ENCODE data around the gene MCIDAS. TPM values are rescaled to one million over a fixed set of nuclear protein-coding genes. Genes with fewer than 3 reads are reported as not detected.

The MCIDAS gene
- total RNA-seq, 1 experiment from 2014 or later, result 4.9 TPM

DNA sequence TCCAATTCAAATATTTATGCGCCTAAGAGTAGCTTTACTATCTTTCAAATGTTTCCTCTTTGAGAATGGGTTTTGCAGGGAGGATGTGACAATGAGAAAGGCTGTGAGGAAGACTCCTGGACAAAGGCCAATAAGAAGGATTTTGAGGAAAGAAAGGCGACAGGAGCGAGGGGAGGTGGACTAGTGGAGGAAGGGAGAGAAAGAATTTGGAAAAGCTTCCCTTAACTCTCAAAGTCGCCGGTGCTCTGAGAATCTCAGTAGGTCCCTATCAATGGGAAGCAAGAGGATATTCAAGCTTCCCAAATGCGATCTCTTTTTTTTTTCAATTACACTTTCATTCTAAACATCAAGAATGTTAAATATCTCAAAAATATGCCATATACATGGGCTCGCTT lies 51.3 kb downstream of the MCIDAS start:
- intact Hi-C loops (cut with micrococcal nuclease; ENCODE audit: unreplicated experiment), result loop anchor here (5.0 to 10.0 kb wide), 3 partner anchors 42 to 759 kb away; partner anchors contain the start of genes DHX29 and MTREX
- no peak for DNase-seq
- CTCF ChIA-PET, result interaction anchor here (1.1 to 1.6 kb wide), 2 partner anchors 12 to 71 kb away, joined by 3 to 11 read pairs; no protein-coding TSS in a partner anchor
- no TSS peak for BruUV-seq (replicated peaks)
- Mint-ChIP-seq H3K9me3 (ENCODE audit: low read depth, unreplicated experiment) (no peaks in the 10 kb centered on the region), H3K27ac (ENCODE audit: unreplicated experiment) (no peak overlapping the region), H3K27me3 (ENCODE audit: unreplicated experiment) (peaks cover 9% of the 10 kb centered on the region), H3K36me3 (ENCODE audit: insufficient read depth, unreplicated experiment) (peaks cover 18% of the 10 kb centered on the region), H3K4me3 (ENCODE audit: low read depth, unreplicated experiment) (peak overlapping the region; percentile 72), H3K4me1 (ENCODE audit: low read depth, unreplicated experiment) (peaks cover 22% of the 10 kb centered on the region)
- TF ChIP-seq, protein P1, sequence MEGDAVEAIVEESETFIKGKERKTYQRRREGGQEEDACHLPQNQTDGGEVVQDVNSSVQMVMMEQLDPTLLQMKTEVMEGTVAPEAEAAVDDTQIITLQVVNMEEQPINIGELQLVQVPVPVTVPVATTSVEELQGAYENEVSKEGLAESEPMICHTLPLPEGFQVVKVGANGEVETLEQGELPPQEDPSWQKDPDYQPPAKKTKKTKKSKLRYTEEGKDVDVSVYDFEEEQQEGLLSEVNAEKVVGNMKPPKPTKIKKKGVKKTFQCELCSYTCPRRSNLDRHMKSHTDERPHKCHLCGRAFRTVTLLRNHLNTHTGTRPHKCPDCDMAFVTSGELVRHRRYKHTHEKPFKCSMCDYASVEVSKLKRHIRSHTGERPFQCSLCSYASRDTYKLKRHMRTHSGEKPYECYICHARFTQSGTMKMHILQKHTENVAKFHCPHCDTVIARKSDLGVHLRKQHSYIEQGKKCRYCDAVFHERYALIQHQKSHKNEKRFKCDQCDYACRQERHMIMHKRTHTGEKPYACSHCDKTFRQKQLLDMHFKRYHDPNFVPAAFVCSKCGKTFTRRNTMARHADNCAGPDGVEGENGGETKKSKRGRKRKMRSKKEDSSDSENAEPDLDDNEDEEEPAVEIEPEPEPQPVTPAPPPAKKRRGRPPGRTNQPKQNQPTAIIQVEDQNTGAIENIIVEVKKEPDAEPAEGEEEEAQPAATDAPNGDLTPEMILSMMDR (IDR thresholded peaks at IDR 0.05; ENCODE audit: unreplicated experiment), result no peak

DNA sequence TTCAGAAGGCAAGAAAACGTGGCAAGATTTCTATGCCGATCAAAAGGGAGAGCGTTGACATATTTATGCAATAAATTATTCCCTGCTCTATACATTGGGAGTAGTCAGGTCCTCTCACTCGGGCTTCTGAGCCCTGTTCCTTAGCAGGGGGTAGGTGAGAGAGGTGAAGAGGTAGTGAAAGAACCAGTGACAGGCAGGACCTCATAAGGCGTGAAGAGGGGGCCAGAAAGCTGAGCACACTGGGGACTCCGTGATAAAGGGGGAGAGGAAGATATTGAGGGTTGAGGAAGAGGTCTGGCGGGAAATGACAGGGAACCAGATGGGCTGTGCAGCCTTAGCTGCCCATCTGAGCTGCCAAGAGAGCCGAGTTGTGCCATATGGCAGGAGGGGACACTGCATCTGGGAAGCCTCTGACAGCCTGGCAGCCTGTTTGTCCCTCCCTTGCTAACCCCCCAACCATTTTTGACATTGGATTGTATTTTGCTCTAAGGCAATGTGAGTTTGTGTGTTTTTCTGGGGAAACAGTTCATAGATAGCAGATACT lies 53.4 kb downstream of the MCIDAS start:
- intact Hi-C loops (cut with micrococcal nuclease; ENCODE audit: unreplicated experiment), result loop anchor here (2.0 to 10.0 kb wide), 4 partner anchors 59 to 761 kb away; partner anchors contain the start of gene CCNO
- Mint-ChIP-seq H3K27me3 (ENCODE audit: unreplicated experiment) (peaks cover 9% of the 10 kb centered on the region), H3K36me3 (ENCODE audit: insufficient read depth, unreplicated experiment) (peaks cover 18% of the 10 kb centered on the region), H3K9me3 (ENCODE audit: low read depth, unreplicated experiment) (no peaks in the 10 kb centered on the region), H3K27ac (ENCODE audit: unreplicated experiment) (no peak overlapping the region), H3K4me3 (ENCODE audit: low read depth, unreplicated experiment) (peak overlapping the region; percentile 74), H3K4me1 (ENCODE audit: low read depth, unreplicated experiment) (peaks cover 22% of the 10 kb centered on the region)
- TF ChIP-seq, protein P1 (IDR thresholded peaks at IDR 0.05; ENCODE audit: unreplicated experiment), result no peak
- CTCF ChIA-PET, result interaction anchor here (0.7 kb wide), 1 partner anchor 12 kb away, joined by 5 read pairs; no protein-coding TSS in a partner anchor
- no peak for DNase-seq
- no TSS peak for BruUV-seq (replicated peaks)

- Mint-ChIP-seq H3K36me3 (ENCODE audit: insufficient read depth, unreplicated experiment) (peaks cover 18% of the 10 kb centered on the region), H3K4me3 (ENCODE audit: low read depth, unreplicated experiment) (peak within 1 kb of the TSS; percentile 74), H3K9me3 (ENCODE audit: low read depth, unreplicated experiment) (no peaks in the 10 kb centered on the region), H3K4me1 (ENCODE audit: low read depth, unreplicated experiment) (peaks cover 22% of the 10 kb centered on the region), H3K27me3 (ENCODE audit: unreplicated experiment) (peaks cover 9% of the 10 kb centered on the region), H3K27ac (ENCODE audit: unreplicated experiment) (no peak within 1 kb of the TSS)
- TF ChIP-seq, protein P1 (IDR thresholded peaks at IDR 0.05; ENCODE audit: unreplicated experiment), result no peak
- BruUV-seq (replicated peaks), result no TSS peak
- peak; percentile 86 for DNase-seq
- CTCF ChIA-PET, result interaction anchor here (0.7 kb wide), 1 partner anchor 12 kb away, joined by 5 read pairs; no protein-coding TSS in a partner anchor
- intact Hi-C loops (cut with micrococcal nuclease; ENCODE audit: unreplicated experiment), result loop anchor here (2.0 to 10.0 kb wide), 4 partner anchors 59 to 762 kb away; partner anchors contain the start of gene CCNO
These were observed 54.0 kb downstream of the MCIDAS start, which contains the start of gene CDC20B for GRCh38 chr5:55172937-55173686. Gene CDC20B (minus strand): TSS chr5:55173177. CDS start chr5:55173000, 177 bp downstream.

DNA sequence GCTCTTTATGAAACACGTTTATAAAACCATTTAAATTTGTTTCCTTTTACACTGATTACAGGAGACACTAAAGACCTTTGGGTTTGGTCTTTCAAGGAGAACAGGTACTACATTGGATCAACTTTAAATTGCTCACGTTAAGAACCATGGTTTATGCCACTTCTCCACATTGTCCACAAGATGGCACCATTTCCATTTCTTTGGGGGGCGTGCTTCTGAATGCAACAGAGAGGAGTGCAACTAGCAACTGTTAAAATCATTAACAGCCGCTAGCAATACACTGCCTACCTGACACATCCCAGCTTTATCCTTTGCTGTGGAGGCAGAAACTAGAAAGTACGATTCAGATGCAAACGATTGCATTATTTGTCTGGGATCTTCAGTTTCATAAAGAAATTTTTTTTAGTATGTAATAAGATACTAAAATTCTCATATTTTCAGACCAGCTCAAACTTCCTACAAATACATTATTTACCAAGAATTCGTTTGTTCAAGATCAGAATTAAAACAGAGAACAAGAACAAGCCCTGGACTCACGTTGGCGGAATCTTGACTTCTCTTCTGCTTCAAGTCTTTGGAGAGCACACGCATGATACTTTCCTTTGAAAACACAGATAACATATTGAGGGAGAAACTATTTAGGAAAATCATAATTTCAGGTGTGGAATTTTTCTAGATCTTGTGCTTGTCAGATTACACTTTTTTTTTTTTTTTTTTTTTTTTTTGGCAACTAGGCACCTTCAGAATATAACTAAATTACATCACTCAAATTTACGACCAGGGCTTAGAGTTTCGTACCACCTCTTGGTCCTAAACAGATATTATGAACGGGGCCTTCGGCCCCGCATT lies 54.8 kb downstream of the MCIDAS start:
- H3K9me3 Mint-ChIP-seq (ENCODE audit: low read depth, unreplicated experiment), result no peaks in the 10 kb centered on the region
- peaks cover 18% of the 10 kb centered on the region for H3K36me3 Mint-ChIP-seq (ENCODE audit: insufficient read depth, unreplicated experiment)
- peaks cover 22% of the 10 kb centered on the region for H3K4me1 Mint-ChIP-seq (ENCODE audit: low read depth, unreplicated experiment)

More for the DNA sequence above, 54.8 kb downstream of the MCIDAS start:
- intact Hi-C loops (cut with micrococcal nuclease; ENCODE audit: unreplicated experiment), result loop anchor here (2.0 to 10.0 kb wide), 4 partner anchors 60 to 763 kb away; partner anchors contain the start of gene CCNO
- Mint-ChIP-seq H3K4me3 (ENCODE audit: low read depth, unreplicated experiment) (peak overlapping the region; percentile 74), H3K27ac (ENCODE audit: unreplicated experiment) (no peak overlapping the region), H3K27me3 (ENCODE audit: unreplicated experiment) (peaks cover 9% of the 10 kb centered on the region)
- TF ChIP-seq, protein P1 (IDR thresholded peaks at IDR 0.05; ENCODE audit: unreplicated experiment), result peak; percentile 51
- BruUV-seq (replicated peaks), result TSS peak; percentile 41
- CTCF ChIA-PET, result interaction anchor here (0.6 to 1.5 kb wide), 5 partner anchors 13 to 153 kb away, joined by 3 to 6 read pairs (median 4); partner anchors contain the start of genes DHX29, GPX8 and MTREX
- DNase-seq, result peak; percentile 58

All from Calu3 (cell line).